HCT116 (cell line): ENCODE results near the gene CDH13. TPM values are rescaled to one million over a fixed set of nuclear protein-coding genes. Genes with fewer than 3 reads are reported as not detected.

Experiments used
- ATAC-seq: fragments of 200-7000 bp; cut with Tn5 transposase; 2 replicates; pipeline ENCODE4 v1.9.1; 2020; ENCODE audit warnings: mild to moderate bottlenecking, moderate library complexity
- BruUV-seq: library from RNA; stranded (reverse); fragments of 400-500 nt; replicated peaks from 2 replicates; lab custom pipeline; 2021; lab: Mats Ljungman, UMichigan
- CTCF ChIA-PET: fragments of 300-600 bp; sonication (Branson Sonifier 250); formaldehyde crosslinking; loops from one replicate; lab custom pipeline; 2021; ENCODE audit warnings: antibody characterized with exemption; lab: Charles Lee
- POLR2A ChIA-PET: fragments of 300-600, 350-600 bp; sonication (Branson Sonifier 250); formaldehyde crosslinking; loops from one replicate; lab custom pipeline; 2021; ENCODE audit warnings: antibody characterized with exemption; lab: Charles Lee
- RAD21 ChIA-PET, 2 experiments: fragments of 300-600 bp; sonication (Branson Sonifier 250); formaldehyde crosslinking; loops; one replicate each; lab custom pipeline; 2023; ENCODE audit warnings: low total read pairs in 2 of 2; ENCODE audit not compliant: uncharacterized antibody in 2 of 2, unreplicated experiment in 2 of 2, low non-redundant PET in 1 of 2; lab: Charles Lee
- DNase-seq: peaks from one replicate; pipeline ENCODE4 v3.0.0-alpha.2; 2010; ENCODE audit warnings: low read depth, low spot score
- H2AFZ ChIP-seq: fragments of 200-600 bp; shearing (Covaris generic), sonication (generic); 2 replicates; pipeline ENCODE4 v1.6.1; 2017; ENCODE audit warnings: low read depth, mixed run types, mixed read lengths, antibody characterized with exemption, low read length; ENCODE audit not compliant: poor library complexity, severe bottlenecking
- H3K27ac ChIP-seq: 2 replicates; pipeline ENCODE4 v1.5.1; 2012; ENCODE audit warnings: low read depth, low read length
- H3K27me3 ChIP-seq: fragments of 200-600 bp; sonication (generic); 2 replicates; pipeline ENCODE4 v1.6.1; 2016; ENCODE audit warnings: mixed run types, low read length, mixed read lengths; ENCODE audit not compliant: insufficient read depth
- H3K36me3 ChIP-seq, 2 experiments: fragments of 200-500 bp in 1 of 2; fragments of 200-600 bp in 1 of 2; sonication (Bioruptor generic) in 1 of 2; sonication (generic) in 1 of 2; 2 replicates each; pipeline versions ENCODE4 v1.5.1 to v1.6.1; 2014 to 2016; ENCODE audit warnings: low read length in 2 of 2, inconsistent platforms in 1 of 2, mixed read lengths in 1 of 2, mixed run types in 1 of 2; ENCODE audit not compliant: insufficient read depth in 2 of 2, control insufficient read depth in 1 of 2
- H3K4me1 ChIP-seq, 2 experiments: fragments of 200-600 bp in 1 of 2; sonication (generic) in 1 of 2; 2 replicates each; pipeline versions ENCODE4 v1.5.1 to v1.6.1; 2012 to 2017; ENCODE audit warnings: low read length in 2 of 2, inconsistent platforms in 1 of 2, mild to moderate bottlenecking in 1 of 2, mixed read lengths in 1 of 2, mixed run types in 1 of 2, moderate library complexity in 1 of 2; ENCODE audit not compliant: insufficient read depth in 2 of 2, control insufficient read depth in 1 of 2
- H3K4me2 ChIP-seq: fragments of 200-600 bp; sonication (generic); 2 replicates; pipeline ENCODE4 v1.6.1; 2017; ENCODE audit warnings: mixed run types, low read length, mixed read lengths
- H3K4me3 ChIP-seq, 2 experiments: fragments of 200-600 bp in 1 of 2; sonication (generic) in 1 of 2; replicated peaks in 1 of 2; 2 replicates each; pipeline ENCODE4 v1.5.1; 2011 to 2016; ENCODE audit warnings: low read length in 2 of 2, control low read depth in 1 of 2, low read depth in 1 of 2, mild to moderate bottlenecking in 1 of 2, mixed read lengths in 1 of 2, mixed run types in 1 of 2
- H3K79me2 ChIP-seq: fragments of 200-600 bp; sonication (generic); 2 replicates; pipeline ENCODE4 v1.6.1; 2017; ENCODE audit warnings: mild to moderate bottlenecking, mixed run types, low read length, moderate library complexity, mixed read lengths; ENCODE audit not compliant: insufficient read depth
- H3K9ac ChIP-seq: fragments of 200-600 bp; sonication (generic); 2 replicates; pipeline ENCODE4 v1.6.1; 2016; ENCODE audit warnings: low read length, mixed read lengths
- H3K9me2 ChIP-seq: fragments of 200-600 bp; sonication (generic), shearing (Covaris generic); 2 replicates; pipeline ENCODE4 v1.6.1; 2017; ENCODE audit warnings: mixed run types, mild to moderate bottlenecking, moderate library complexity; ENCODE audit not compliant: insufficient read depth
- H3K9me3 ChIP-seq, 2 experiments: fragments of 200-500 bp in 1 of 2; fragments of 200-600 bp in 1 of 2; sonication (Bioruptor generic) in 1 of 2; sonication (generic) in 1 of 2; 2 replicates each; pipeline ENCODE4 v1.6.1; 2014 to 2017; ENCODE audit warnings: low read length in 2 of 2, mixed read lengths in 2 of 2, inconsistent platforms in 1 of 2, low read depth in 1 of 2, mild to moderate bottlenecking in 1 of 2, mixed run types in 1 of 2, moderate library complexity in 1 of 2; ENCODE audit not compliant: control insufficient read depth in 1 of 2, insufficient read depth in 1 of 2
- H4K20me1 ChIP-seq: fragments of 200-600 bp; sonication (generic), shearing (Covaris generic); 2 replicates; pipeline ENCODE4 v1.6.1; 2017; ENCODE audit warnings: mixed run types, mild to moderate bottlenecking, moderate library complexity; ENCODE audit not compliant: insufficient read depth
- ELF1 ChIP-seq: IDR thresholded peaks from 2 replicates; pipeline ENCODE4 v1.6.1; 2012; ENCODE audit warnings: low read depth, borderline replicate concordance
- FOSL1 ChIP-seq: IDR thresholded peaks from 2 replicates; pipeline ENCODE4 v1.6.1; 2012; ENCODE audit warnings: low read depth
- JUND ChIP-seq: IDR thresholded peaks from 2 replicates; pipeline ENCODE4 v1.6.1; 2012
- POLR2A ChIP-seq: IDR thresholded peaks from 2 replicates; pipeline ENCODE4 v1.7.0; 2011; ENCODE audit warnings: borderline replicate concordance; ENCODE audit not compliant: insufficient read depth, insufficient read length; ENCODE audit errors: extremely low read depth
- POLR2AphosphoS5 ChIP-seq: IDR thresholded peaks from 2 replicates; pipeline ENCODE4 v1.6.1; 2011; ENCODE audit warnings: mild to moderate bottlenecking, low read depth, low read length, moderate library complexity
- SRF ChIP-seq: IDR thresholded peaks from 2 replicates; pipeline ENCODE4 v1.6.1; 2012; ENCODE audit warnings: low read depth
- TCF7L2 ChIP-seq: IDR thresholded peaks from 2 replicates; pipeline ENCODE4 v1.7.0; 2011; ENCODE audit warnings: borderline replicate concordance, inconsistent platforms; ENCODE audit not compliant: insufficient read depth, insufficient read length; ENCODE audit errors: extremely low read depth
- YY1 ChIP-seq: IDR thresholded peaks from 2 replicates; pipeline ENCODE4 v1.6.1; 2011; ENCODE audit warnings: low read length, low read depth, moderate library complexity, mild to moderate bottlenecking; ENCODE audit not compliant: insufficient replicate concordance; ENCODE audit errors: extremely low read depth
- ZNF274 ChIP-seq: fragments of 200-500 bp; sonication (Bioruptor generic); IDR thresholded peaks from 2 replicates; pipeline ENCODE4 v1.6.1; 2014; ENCODE audit warnings: mild to moderate bottlenecking, low read depth, low read length, inconsistent platforms
- intact Hi-C: fragments of 100-400 bp; cut with micrococcal nuclease; formaldehyde crosslinking; loops from 2 replicates; pipeline ENCODE4 v1.10.0; 2022
- total RNA-seq: library from RNA; stranded (reverse); gene quantifications from one replicate; pipeline ENCODE4 v1.2.1, GENCODE V29; 2021; ENCODE audit not compliant: unreplicated experiment
- TF ChIP-seq, protein P1 (sequence below): IDR thresholded peaks from 2 replicates; pipeline ENCODE4 v1.6.1; 2012

The CDH13 gene
- total RNA-seq, 1 experiment from 2014 or later = not detected

GRCh38 chr16:82761236-82761635, 134.5 kb downstream of the CDH13 start:
- POLR2A ChIA-PET = no interaction called here
- no peaks in the 10 kb centered on the region for H3K4me1 ChIP-seq
- no peaks in the 10 kb centered on the region for H3K36me3 ChIP-seq
- H3K9me3 ChIP-seq = no peaks in the 10 kb centered on the region
- CTCF ChIA-PET = no interaction called here
- no peaks in the 10 kb centered on the region for H3K27me3 ChIP-seq
- no peak for TF ChIP-seq JUND
- no peak for TF ChIP-seq SRF
- TF ChIP-seq ZNF274 = no peak
- no peak for TF ChIP-seq POLR2A
- ATAC-seq (no peak), DNase-seq (no peak)
- no peak overlapping the region for H2AFZ ChIP-seq
- no peaks in the 10 kb centered on the region for H3K79me2 ChIP-seq
- H3K27ac ChIP-seq = no peak overlapping the region
- no TSS peak for BruUV-seq
- RAD21 ChIA-PET = no interaction called here
- H3K4me3 ChIP-seq = no peak overlapping the region
- H3K4me2 ChIP-seq = no peak overlapping the region
- no peaks in the 10 kb centered on the region for H4K20me1 ChIP-seq
- no peaks in the 10 kb centered on the region for H3K9me2 ChIP-seq
- intact Hi-C loops = no loop called here
- no peak overlapping the region for H3K9ac ChIP-seq

DNA sequence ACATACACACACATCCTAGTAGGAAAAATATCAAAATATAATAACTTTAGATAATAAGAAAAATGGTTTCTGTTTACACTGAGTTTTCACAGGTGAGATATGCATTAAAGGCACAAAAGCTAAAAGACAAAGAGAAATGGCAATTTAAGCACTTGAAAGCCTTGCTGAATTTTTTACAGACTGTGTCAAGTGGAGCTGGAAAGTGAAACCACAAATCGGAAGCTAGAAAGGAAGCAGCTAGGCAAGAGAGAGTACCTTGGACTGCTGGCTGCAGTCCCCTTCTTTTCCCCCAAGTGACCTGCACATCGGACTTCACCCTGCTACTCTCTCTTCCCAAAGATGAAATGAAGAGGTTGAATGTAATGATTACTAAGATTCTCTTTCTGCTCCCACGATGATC, 135.1 kb downstream of the CDH13 start:
- Histone ChIP-seq H3K27ac (no peak overlapping the region), H3K9me2 (no peaks in the 10 kb centered on the region), H3K4me2 (no peak overlapping the region), H3K9ac (no peak overlapping the region), H3K27me3 (no peaks in the 10 kb centered on the region), H3K4me1 (no peaks in the 10 kb centered on the region), H3K9me3 (no peaks in the 10 kb centered on the region), H3K79me2 (no peaks in the 10 kb centered on the region), H3K4me3 (no peak overlapping the region), H4K20me1 (no peaks in the 10 kb centered on the region), H3K36me3 (no peaks in the 10 kb centered on the region), H2AFZ (no peak overlapping the region)
- TF ChIP-seq, protein P1, sequence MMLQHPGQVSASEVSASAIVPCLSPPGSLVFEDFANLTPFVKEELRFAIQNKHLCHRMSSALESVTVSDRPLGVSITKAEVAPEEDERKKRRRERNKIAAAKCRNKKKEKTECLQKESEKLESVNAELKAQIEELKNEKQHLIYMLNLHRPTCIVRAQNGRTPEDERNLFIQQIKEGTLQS = no peak
- no peak for TF ChIP-seq FOSL1
- no peak for TF ChIP-seq SRF
- TF ChIP-seq TCF7L2 = no peak
- no peak for TF ChIP-seq YY1
- TF ChIP-seq POLR2AphosphoS5 = no peak
- TF ChIP-seq ELF1 = no peak
- intact Hi-C loops = no loop called here
- ChIA-PET POLR2A (no interaction called here), RAD21 (no interaction called here), CTCF (no interaction called here)
- ATAC-seq (no peak), DNase-seq (no peak)
- no TSS peak for BruUV-seq
